Keratinocyte (primary cell): ENCODE data around the gene NAMPT.

ENCODE experiments used
- CTCF ChIP-seq, 3 experiments: IDR thresholded peaks in 1 of 3; conservative IDR thresholded peaks in 1 of 3; optimal IDR thresholded peaks in 1 of 3; 2 replicates in 2 of 3; 3 replicates in 1 of 3; pipeline versions ENCODE3 to v1.5.1; 2011; ENCODE audit warnings: low read length in 3 of 3, mild to moderate bottlenecking in 3 of 3, moderate library complexity in 2 of 3, control low read depth in 1 of 3, inconsistent platforms in 1 of 3; ENCODE audit not compliant: insufficient read depth in 2 of 3; ENCODE audit errors: extremely low read depth in 1 of 3
- EZH2 ChIP-seq: IDR thresholded peaks from one replicate; pipeline ENCODE4 v1.6.1; 2012; ENCODE audit warnings: inconsistent platforms, mild to moderate bottlenecking, low read length, moderate library complexity

- TF ChIP-seq CTCF (optimal IDR thresholded peaks at IDR 0.05 in 1 of 3, IDR thresholded peaks at IDR 0.05 in 1 of 3, conservative IDR thresholded peaks at IDR 0.05 in 1 of 3; ENCODE audit: extremely low read depth in 1 of 3, insufficient read depth in 2 of 3, low read length in 3 of 3), result no peak
- no peak for TF ChIP-seq EZH2
Measured at GRCh38 chr7:106284714-106285050, at the start of gene NAMPT.
